Mononuclear cell (primary cell): ENCODE data around the gene GDPD1. TPM values are rescaled to one million over a fixed set of nuclear protein-coding genes. Genes with fewer than 3 reads are reported as not detected.
"Not testable (repeated sequence)": the region's sequence is repeated elsewhere in the genome, so short reads cannot be mapped to it uniquely, and the experiment has no call there.

ENCODE experiments used
- H3K27me3 ChIP-seq: 2 replicates; pipeline ENCODE4 v1.6.0; 2011; ENCODE audit warnings: low read length, control low read depth; ENCODE audit not compliant: insufficient read depth
- H3K4me1 ChIP-seq: 2 replicates; pipeline ENCODE4 v1.5.1; 2011; ENCODE audit warnings: mild to moderate bottlenecking, low read length, control low read depth; ENCODE audit not compliant: insufficient read depth
- H3K4me3 ChIP-seq: 2 replicates; pipeline ENCODE4 v1.5.1; 2011; ENCODE audit warnings: mild to moderate bottlenecking, low read length, moderate library complexity
- H3K9me3 ChIP-seq: 2 replicates; pipeline ENCODE4 v1.5.1; 2011; ENCODE audit warnings: low read depth, mild to moderate bottlenecking, control low read depth, low read length
- total RNA-seq: library from RNA; depleted of rRNA; stranded (reverse); fragments of >200 nt; gene quantifications from one replicate; pipeline ENCODE4 v1.2.3, GENCODE V29; 2012

GDPD1 gene
- total RNA-seq, 1 donor = 0.84 TPM

GRCh38 chr17:59284317-59284716, 64.0 kb downstream of the GDPD1 start:
- H3K27me3 ChIP-seq = no peaks in the 10 kb centered on the region
- H3K9me3 ChIP-seq = no peaks in the 10 kb centered on the region
- no peak overlapping the region for H3K4me3 ChIP-seq
- peaks cover 13% of the 10 kb centered on the region for H3K4me1 ChIP-seq

- H3K4me1 ChIP-seq = peaks cover 22% of the 10 kb centered on the region
- H3K27me3 ChIP-seq = no peaks in the 10 kb centered on the region
- H3K9me3 ChIP-seq = no peaks in the 10 kb centered on the region
- H3K4me3 ChIP-seq = no peak overlapping the region
Observed at GRCh38 chr17:59287452-59287851, 67.1 kb downstream of the GDPD1 start.

DNA sequence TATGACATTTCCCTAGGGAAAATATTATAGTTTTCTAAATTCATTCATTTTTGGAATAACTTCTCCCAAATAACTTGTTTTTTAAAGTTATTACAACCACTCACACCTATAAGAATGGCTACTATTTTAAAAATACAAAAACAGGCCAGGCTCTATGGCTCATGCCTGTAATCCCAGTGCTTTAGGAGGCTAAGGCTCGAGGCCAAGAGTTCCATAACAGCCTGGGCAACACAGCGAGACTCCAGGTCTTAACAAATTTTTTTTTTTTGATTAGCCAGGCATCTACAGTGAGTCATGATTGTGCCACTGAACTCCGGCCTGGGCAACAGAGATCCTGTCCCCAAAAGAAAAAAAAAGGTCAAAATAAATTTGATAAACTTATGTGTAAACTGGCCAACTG, 67.6 kb downstream of the GDPD1 start:
- Histone ChIP-seq H3K27me3 (no peaks in the 10 kb centered on the region), H3K4me3 (no peak overlapping the region), H3K9me3 (no peaks in the 10 kb centered on the region), H3K4me1 (peaks cover 22% of the 10 kb centered on the region)

GRCh38 chr17:59289981-59290301, 69.6 kb downstream of the GDPD1 start:
- Histone ChIP-seq H3K4me3 (no peak overlapping the region), H3K9me3 (no peaks in the 10 kb centered on the region), H3K27me3 (no peaks in the 10 kb centered on the region), H3K4me1 (peaks cover 22% of the 10 kb centered on the region)

DNA sequence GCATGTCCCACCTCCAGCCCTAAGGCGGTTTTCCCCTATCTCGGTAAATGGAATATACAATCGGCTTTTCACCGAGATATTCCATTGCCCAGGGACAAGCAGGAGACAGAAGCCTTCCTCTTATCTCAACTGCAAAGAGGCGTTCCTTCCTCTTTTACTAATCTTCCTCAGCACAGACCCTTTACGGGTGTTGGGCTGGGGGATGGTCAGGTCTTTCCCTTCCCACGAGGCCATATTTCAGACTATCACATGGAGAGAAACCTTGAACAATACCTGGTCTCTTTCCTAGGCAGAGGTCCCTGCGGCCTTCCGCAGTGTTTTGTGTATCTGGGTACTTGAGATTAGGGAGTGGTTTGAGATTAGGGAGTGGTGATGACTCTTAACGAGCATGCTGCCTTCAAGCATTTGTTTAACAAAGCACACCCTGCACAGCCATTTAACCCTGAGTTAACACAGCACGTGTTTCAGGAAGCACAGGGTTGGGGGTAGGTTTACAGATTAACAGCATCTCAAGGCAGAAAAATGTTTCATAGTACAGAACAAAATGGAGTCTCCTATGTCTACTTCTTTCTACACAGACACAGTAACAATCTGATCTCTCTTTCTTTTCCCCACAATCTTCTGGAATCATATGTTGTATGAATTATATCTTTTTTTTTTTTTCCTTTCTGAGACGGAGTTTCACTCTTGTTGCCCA, 70.1 kb downstream of the GDPD1 start:
- H3K9me3 ChIP-seq, H3K27me3 ChIP-seq, H3K4me3 ChIP-seq: not testable (repeated sequence)

DNA sequence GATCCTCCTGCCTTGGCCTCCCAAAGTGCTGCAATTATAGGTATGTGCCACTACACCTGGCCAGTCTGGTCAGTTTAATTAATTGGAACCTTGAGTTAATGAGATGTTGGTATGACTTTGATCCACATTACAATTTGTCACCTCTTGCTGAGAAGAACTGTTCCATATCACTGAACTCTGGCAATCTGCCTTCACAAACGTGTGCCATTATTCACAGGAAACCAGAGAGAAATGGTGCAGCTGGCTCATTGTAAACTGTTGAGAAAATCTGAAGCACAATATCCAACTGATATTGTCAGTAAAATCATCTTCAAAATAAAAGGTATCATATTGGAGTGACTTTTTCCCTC, 71.8 kb downstream of the GDPD1 start:
- peaks cover 22% of the 10 kb centered on the region for H3K4me1 ChIP-seq
- H3K27me3 ChIP-seq = no peaks in the 10 kb centered on the region

More for the DNA sequence above, 70.1 kb downstream of the GDPD1 start:
- H3K4me1 ChIP-seq = peaks cover 22% of the 10 kb centered on the region

GRCh38 chr17:59296190-59296589, 75.9 kb downstream of the GDPD1 start:
- Histone ChIP-seq H3K9me3 (no peaks in the 10 kb centered on the region), H3K4me3 (no peak overlapping the region), H3K27me3 (no peaks in the 10 kb centered on the region), H3K4me1 (peaks cover 4% of the 10 kb centered on the region)

More for the DNA sequence above, 71.8 kb downstream of the GDPD1 start:
- H3K9me3 ChIP-seq = no peaks in the 10 kb centered on the region
- H3K4me3 ChIP-seq = no peak overlapping the region

DNA sequence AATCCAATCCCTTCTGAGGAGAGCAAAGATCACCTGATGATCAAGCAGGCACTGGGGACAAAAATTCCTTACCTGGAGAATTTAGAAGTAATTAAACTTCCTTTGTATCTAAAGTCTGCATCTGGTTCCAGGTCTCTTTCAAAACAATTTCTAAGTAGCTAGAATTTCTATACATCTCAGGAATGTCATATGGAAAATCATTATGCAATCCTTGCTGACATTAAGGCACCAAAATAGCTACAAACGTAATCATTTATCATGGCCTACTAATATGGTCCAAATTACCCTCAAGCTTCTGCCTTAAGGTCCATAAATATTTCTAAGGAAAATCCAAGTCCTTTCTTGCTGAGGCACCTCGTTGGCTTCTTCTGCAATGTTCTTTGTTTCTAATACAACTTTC, 78.2 kb downstream of the GDPD1 start:
- H3K4me1 ChIP-seq = peaks cover 4% of the 10 kb centered on the region
- H3K27me3 ChIP-seq = no peaks in the 10 kb centered on the region
- no peak overlapping the region for H3K4me3 ChIP-seq
- H3K9me3 ChIP-seq = no peaks in the 10 kb centered on the region

GRCh38 chr17:59299400-59300092, 79.2 kb downstream of the GDPD1 start:
- Histone ChIP-seq H3K27me3 (no peaks in the 10 kb centered on the region), H3K4me1 (peaks cover 4% of the 10 kb centered on the region), H3K9me3 (no peaks in the 10 kb centered on the region), H3K4me3 (no peak overlapping the region)

- H3K4me3 ChIP-seq = no peak overlapping the region
- no peaks in the 10 kb centered on the region for H3K9me3 ChIP-seq
- H3K4me1 ChIP-seq = peaks cover 4% of the 10 kb centered on the region
- no peaks in the 10 kb centered on the region for H3K27me3 ChIP-seq
Observed at GRCh38 chr17:59300941-59301340, 80.6 kb downstream of the GDPD1 start.

DNA sequence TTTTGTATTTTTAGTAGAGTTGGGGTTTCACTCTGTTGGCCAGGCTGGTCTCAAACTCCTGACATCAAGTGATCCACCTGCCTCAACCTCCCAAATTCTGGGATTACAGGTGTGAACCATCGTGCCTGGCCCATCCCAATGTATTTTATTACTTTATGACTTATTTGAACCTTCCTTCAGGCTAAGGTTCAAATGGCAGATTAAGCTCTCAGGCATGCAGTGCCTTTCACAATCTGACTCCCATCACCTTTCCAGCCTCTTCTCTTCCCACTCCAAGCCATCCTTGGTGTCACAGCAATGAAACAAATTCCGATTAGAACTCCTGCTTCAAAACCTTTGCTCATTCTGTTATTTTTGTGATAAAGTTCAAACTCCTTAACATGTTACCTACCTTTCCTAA, 84.5 kb downstream of the GDPD1 start:
- no peaks in the 10 kb centered on the region for H3K9me3 ChIP-seq
- no peaks in the 10 kb centered on the region for H3K27me3 ChIP-seq
- H3K4me3 ChIP-seq = no peak overlapping the region
- H3K4me1 ChIP-seq = peaks cover 4% of the 10 kb centered on the region

- Histone ChIP-seq H3K9me3 (no peaks in the 10 kb centered on the region), H3K4me1 (no peaks in the 10 kb centered on the region), H3K27me3 (no peaks in the 10 kb centered on the region), H3K4me3 (no peak overlapping the region)
Observed at GRCh38 chr17:59310263-59310920, 90.1 kb downstream of the GDPD1 start.

DNA sequence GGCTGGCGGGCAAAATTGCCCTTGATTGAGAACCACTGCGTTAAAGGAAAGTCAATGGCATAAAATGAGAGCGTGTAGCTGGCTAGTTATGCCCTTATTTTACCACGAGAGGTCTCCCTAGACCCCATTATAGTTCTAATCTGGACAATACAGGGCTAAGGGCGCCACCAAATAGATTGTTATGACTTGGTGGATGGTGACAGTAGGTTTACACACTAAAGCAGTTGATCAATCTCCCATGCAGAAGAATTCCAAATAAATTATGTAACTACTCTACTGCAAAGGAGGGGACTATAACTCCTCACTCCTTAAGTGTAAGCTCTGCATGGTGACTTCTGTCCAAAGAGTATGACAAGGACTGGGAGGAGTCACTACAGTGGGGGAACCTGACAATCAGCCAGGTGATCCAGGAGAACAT, 90.7 kb downstream of the GDPD1 start:
- Histone ChIP-seq H3K4me1 (no peaks in the 10 kb centered on the region), H3K9me3 (no peaks in the 10 kb centered on the region), H3K4me3 (no peak overlapping the region), H3K27me3 (no peaks in the 10 kb centered on the region)

DNA sequence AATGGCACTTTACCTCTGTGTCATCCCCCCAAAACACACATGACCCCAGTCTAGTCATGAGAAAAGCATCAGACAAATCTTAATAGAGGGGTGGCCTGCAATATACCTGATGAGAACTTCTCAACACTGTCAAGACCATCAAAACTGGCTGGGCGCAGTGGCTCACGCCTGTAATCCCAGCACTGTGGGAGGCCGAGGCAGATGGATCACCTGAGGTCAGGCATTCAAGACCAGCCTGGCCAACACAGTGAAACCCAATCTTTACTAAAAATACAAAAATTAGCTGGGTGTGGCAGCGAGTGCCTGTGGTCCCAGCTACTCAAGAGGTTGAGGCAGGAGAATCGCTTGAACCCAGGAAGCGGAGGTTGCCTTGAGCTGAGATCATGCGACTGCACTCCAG, 91.2 kb downstream of the GDPD1 start:
- not testable (repeated sequence) for H3K4me3 ChIP-seq, H3K27me3 ChIP-seq, H3K4me1 ChIP-seq, H3K9me3 ChIP-seq

- Histone ChIP-seq H3K9me3 (no peaks in the 10 kb centered on the region), H3K27me3 (no peaks in the 10 kb centered on the region), H3K4me3 (no peak overlapping the region), H3K4me1 (no peaks in the 10 kb centered on the region)
Observed at GRCh38 chr17:59315866-59316265, 95.6 kb downstream of the GDPD1 start.
